ENCODE data around the gene UCKL1.
"Not testable (repeated sequence)": the region's sequence is repeated elsewhere in the genome, so short reads cannot be mapped to it uniquely, and the experiment has no call there.

Gene UCKL1

GRCh38 chr20:63929071-63929470 lies 27.1 kb downstream of the UCKL1 start:
- no peak for DNase-seq (ENCODE audit: low read depth in 2 of 2)
- no peak overlapping the region for H3K4me3 ChIP-seq (replicated peaks in 1 of 2; ENCODE audit: low read depth in 2 of 2, low read length in 2 of 2)
- TF ChIP-seq, protein P1, sequence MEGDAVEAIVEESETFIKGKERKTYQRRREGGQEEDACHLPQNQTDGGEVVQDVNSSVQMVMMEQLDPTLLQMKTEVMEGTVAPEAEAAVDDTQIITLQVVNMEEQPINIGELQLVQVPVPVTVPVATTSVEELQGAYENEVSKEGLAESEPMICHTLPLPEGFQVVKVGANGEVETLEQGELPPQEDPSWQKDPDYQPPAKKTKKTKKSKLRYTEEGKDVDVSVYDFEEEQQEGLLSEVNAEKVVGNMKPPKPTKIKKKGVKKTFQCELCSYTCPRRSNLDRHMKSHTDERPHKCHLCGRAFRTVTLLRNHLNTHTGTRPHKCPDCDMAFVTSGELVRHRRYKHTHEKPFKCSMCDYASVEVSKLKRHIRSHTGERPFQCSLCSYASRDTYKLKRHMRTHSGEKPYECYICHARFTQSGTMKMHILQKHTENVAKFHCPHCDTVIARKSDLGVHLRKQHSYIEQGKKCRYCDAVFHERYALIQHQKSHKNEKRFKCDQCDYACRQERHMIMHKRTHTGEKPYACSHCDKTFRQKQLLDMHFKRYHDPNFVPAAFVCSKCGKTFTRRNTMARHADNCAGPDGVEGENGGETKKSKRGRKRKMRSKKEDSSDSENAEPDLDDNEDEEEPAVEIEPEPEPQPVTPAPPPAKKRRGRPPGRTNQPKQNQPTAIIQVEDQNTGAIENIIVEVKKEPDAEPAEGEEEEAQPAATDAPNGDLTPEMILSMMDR (IDR thresholded peaks at IDR 0.05; ENCODE audit: low read depth, low read length) = no peak

DNA sequence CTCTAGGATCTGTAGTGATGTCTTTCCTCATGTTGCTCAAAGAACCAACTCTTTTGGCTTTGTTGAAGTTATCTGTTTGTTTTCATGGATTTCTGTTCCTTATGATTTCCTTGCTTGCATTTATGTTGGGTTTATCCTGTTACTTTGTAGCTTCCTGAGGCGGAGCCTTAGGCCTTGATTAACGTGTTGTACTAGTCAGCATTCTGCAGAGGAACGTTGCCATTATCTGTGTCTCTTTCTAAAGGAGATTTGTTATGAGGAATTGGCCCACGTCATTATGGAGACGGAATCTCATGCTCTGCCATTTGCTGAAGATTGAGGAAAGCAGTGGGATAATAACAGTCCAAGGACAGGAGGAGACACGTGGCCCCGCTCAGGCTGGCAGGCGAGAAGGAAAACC lies 29.9 kb downstream of the UCKL1 start:
- DNase-seq (ENCODE audit: low read depth in 2 of 2) = no peak
- TF ChIP-seq, protein P1 (IDR thresholded peaks at IDR 0.05; ENCODE audit: low read depth, low read length) = no peak
- no peak overlapping the region for H3K4me3 ChIP-seq (replicated peaks in 1 of 2; ENCODE audit: low read depth in 2 of 2, low read length in 2 of 2)

- TF ChIP-seq, protein P1 (IDR thresholded peaks at IDR 0.05; ENCODE audit: low read depth, low read length) = no peak
- no peak for DNase-seq (ENCODE audit: low read depth in 2 of 2)
- H3K4me3 ChIP-seq (replicated peaks in 1 of 2; ENCODE audit: low read depth in 2 of 2, low read length in 2 of 2) = no peak overlapping the region
Observed at GRCh38 chr20:63924241-63924640, 32.0 kb downstream of the UCKL1 start.

GRCh38 chr20:63923651-63924050 lies 32.6 kb downstream of the UCKL1 start:
- DNase-seq (ENCODE audit: low read depth in 2 of 2) = peak in 1 of 2 donors; percentile 56
- TF ChIP-seq, protein P1 (IDR thresholded peaks at IDR 0.05; ENCODE audit: low read depth, low read length) = no peak
- H3K4me3 ChIP-seq (replicated peaks in 1 of 2; ENCODE audit: low read depth in 2 of 2, low read length in 2 of 2) = no peak overlapping the region

DNA sequence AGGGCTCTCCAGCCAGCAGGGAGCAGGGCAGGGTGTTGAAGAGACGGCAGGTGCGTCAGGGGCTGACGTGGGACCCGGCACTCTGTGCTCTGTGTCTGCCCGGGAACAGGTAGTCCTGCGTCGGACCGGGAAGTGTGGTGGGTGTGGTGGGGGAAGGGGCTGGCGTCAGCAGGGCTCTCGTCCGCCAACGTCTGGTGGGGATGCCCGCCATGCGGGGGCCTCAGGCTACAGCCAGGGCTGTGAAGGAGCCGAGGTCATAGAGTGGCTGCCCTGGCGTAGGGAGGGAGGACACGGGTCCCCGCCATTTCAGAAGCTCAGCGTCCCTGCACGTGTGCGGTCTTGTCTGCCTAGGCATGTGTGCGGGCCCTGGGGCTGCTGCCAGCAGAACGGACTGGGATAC lies 36.0 kb downstream of the UCKL1 start:
- DNase-seq (ENCODE audit: low read depth in 2 of 2) = no peak
- TF ChIP-seq, protein P1 (IDR thresholded peaks at IDR 0.05; ENCODE audit: low read depth, low read length) = no peak
- H3K4me3 ChIP-seq (replicated peaks in 1 of 2; ENCODE audit: low read depth in 2 of 2, low read length in 2 of 2) = no peak overlapping the region

GRCh38 chr20:63919130-63919529 lies 37.1 kb downstream of the UCKL1 start:
- TF ChIP-seq, protein P1 (IDR thresholded peaks at IDR 0.05; ENCODE audit: low read depth, low read length) = no peak
- no peak overlapping the region for H3K4me3 ChIP-seq (replicated peaks in 1 of 2; ENCODE audit: low read depth in 2 of 2, low read length in 2 of 2)
- no peak for DNase-seq (ENCODE audit: low read depth in 2 of 2)

- no peak overlapping the region for H3K4me3 ChIP-seq (replicated peaks in 1 of 2; ENCODE audit: low read depth in 2 of 2, low read length in 2 of 2)
- TF ChIP-seq, protein P1 (IDR thresholded peaks at IDR 0.05; ENCODE audit: low read depth, low read length) = no peak
- DNase-seq (ENCODE audit: low read depth in 2 of 2) = no peak
Observed at GRCh38 chr20:63917811-63918210, 38.4 kb downstream of the UCKL1 start.

DNA sequence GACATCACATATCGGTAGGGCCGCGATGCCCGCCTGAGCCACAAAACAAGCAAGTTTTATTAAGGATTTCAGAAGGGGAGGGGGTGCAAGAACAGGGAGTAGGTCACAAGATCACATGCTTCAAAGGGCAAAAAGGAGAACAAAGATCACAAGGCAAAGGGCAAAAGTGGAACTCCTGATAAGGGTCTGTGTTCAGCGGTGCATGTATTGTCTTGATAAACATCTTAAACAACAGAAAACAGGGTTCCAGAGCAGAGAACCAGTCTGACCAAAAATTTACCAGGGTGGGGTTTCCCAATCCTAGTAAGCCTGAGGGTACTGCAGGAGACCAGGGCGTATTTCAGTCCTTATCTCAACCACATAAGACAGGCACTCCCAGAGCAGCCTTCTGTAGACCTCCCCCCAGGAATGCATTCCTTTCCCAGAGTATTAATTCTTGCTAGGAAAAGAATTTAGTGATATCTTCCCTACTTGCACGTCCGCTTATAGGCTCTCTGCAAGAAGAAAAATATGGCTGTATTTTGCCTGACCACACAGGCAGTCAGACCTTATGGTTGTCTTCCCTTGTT lies 39.8 kb downstream of the UCKL1 start:
- peak in 1 of 2 donors; percentile 22 for DNase-seq (ENCODE audit: low read depth in 2 of 2)
- not testable (repeated sequence) for H3K4me3 ChIP-seq (replicated peaks in 1 of 2; ENCODE audit: low read depth in 2 of 2, low read length in 2 of 2)
